Skin epidermis (tissue), 12 donors: ENCODE results near the gene RFC2.

Experiments used
- H3K27ac ChIP-seq, 21 experiments: fragments of 200-600 bp; sonication (generic) in 11 of 21; one replicate each; pipeline ENCODE4 v1.5.0; 2020; ENCODE audit warnings: mild to moderate bottlenecking in 3 of 21, inconsistent platforms in 2 of 21, moderate library complexity in 2 of 21
- H3K4me3 ChIP-seq, 7 experiments: fragments of 200-600 bp; sonication (generic) in 2 of 7; one replicate each; pipeline ENCODE4 v1.5.0; 2020; ENCODE audit warnings: inconsistent platforms in 2 of 7, mild to moderate bottlenecking in 2 of 7, moderate library complexity in 1 of 7

Gene RFC2

GRCh38 chr7:74284781-74285259 is 30.6 kb upstream of the RFC2 start:
- H3K27ac ChIP-seq, result no peak overlapping the region
- H3K4me3 ChIP-seq, result no peak overlapping the region

GRCh38 chr7:74283858-74284447 is 29.8 kb upstream of the RFC2 start:
- H3K4me3 ChIP-seq, result no peak overlapping the region
- H3K27ac ChIP-seq, result no peak overlapping the region

- H3K27ac ChIP-seq, result no peak overlapping the region
- no peak overlapping the region for H3K4me3 ChIP-seq
Observed at GRCh38 chr7:74282748-74283459, 28.7 kb upstream of the RFC2 start.

- Histone ChIP-seq H3K27ac (no peak overlapping the region), H3K4me3 (no peak overlapping the region)
Observed at GRCh38 chr7:74280985-74281384, 26.8 kb upstream of the RFC2 start.

- Histone ChIP-seq H3K27ac (no peak overlapping the region), H3K4me3 (no peak overlapping the region)
Observed at GRCh38 chr7:74277636-74278035, 23.4 kb upstream of the RFC2 start.

GRCh38 chr7:74275401-74275881 is 21.2 kb upstream of the RFC2 start:
- H3K4me3 ChIP-seq, result no peak overlapping the region
- H3K27ac ChIP-seq, result no peak overlapping the region

GRCh38 chr7:74272305-74273038 is 18.3 kb upstream of the RFC2 start:
- Histone ChIP-seq H3K4me3 (no peak overlapping the region), H3K27ac (peak overlapping the region in 20 of 21 experiments; percentile 4 to 91 (median 74))

- Histone ChIP-seq H3K27ac (peak overlapping the region in 20 of 21 experiments; percentile 4 to 91 (median 74)), H3K4me3 (no peak overlapping the region)
Observed at GRCh38 chr7:74271742-74272141, 17.5 kb upstream of the RFC2 start.

GRCh38 chr7:74269757-74270277 is 15.6 kb upstream of the RFC2 start:
- Histone ChIP-seq H3K27ac (peak overlapping the region in 6 of 21 experiments; percentile 45 to 73 (median 54)), H3K4me3 (peak overlapping the region; percentile 37 to 54 (median 40))

GRCh38 chr7:74267756-74268565 is 13.8 kb upstream of the RFC2 start:
- H3K27ac ChIP-seq, result peak overlapping the region in 8 of 21 experiments; percentile 2 to 73 (median 40)
- H3K4me3 ChIP-seq, result no peak overlapping the region

- H3K4me3 ChIP-seq, result no peak overlapping the region
- H3K27ac ChIP-seq, result no peak overlapping the region
Observed at GRCh38 chr7:74266191-74266963, 12.2 kb upstream of the RFC2 start.

GRCh38 chr7:74263399-74264120 is 9.4 kb upstream of the RFC2 start:
- H3K4me3 ChIP-seq, result no peak overlapping the region

GRCh38 chr7:74262639-74263398 is 8.6 kb upstream of the RFC2 start:
- Histone ChIP-seq H3K27ac (no peak overlapping the region), H3K4me3 (no peak overlapping the region)

More at GRCh38 chr7:74263399-74264120, 9.4 kb upstream of the RFC2 start:
- no peak overlapping the region for H3K27ac ChIP-seq

- Histone ChIP-seq H3K27ac (no peak overlapping the region), H3K4me3 (no peak overlapping the region)
Observed at GRCh38 chr7:74258639-74259038, 4.4 kb upstream of the RFC2 start.

- Histone ChIP-seq H3K4me3 (no peak overlapping the region), H3K27ac (peak overlapping the region in 13 of 21 experiments; percentile 1 to 96 (median 37))
Observed at GRCh38 chr7:74256491-74257408, 2.6 kb upstream of the RFC2 start.

- Histone ChIP-seq H3K4me3 (peak overlapping the region in 3 of 7 experiments; percentile 69 to 89 (median 79)), H3K27ac (peak overlapping the region in 18 of 21 experiments; percentile 68 to 98 (median 95))
Observed at GRCh38 chr7:74255461-74255860, 1.3 kb upstream of the RFC2 start.
